Glutamatergic neuron (in vitro differentiated cells): ENCODE measurements around the gene EML5. TPM values are rescaled to one million over a fixed set of nuclear protein-coding genes. Genes with fewer than 3 reads are reported as not detected.

ENCODE experiments used
- DNase-seq: peaks from one replicate; pipeline ENCODE4 v3.0.0; 2022
- H3K27ac Mint-ChIP-seq: one replicate; pipeline ENCODE4 v1.8.0; 2020; ENCODE audit warnings: mild to moderate bottlenecking, mixed read lengths, inconsistent platforms; ENCODE audit not compliant: unreplicated experiment
- H3K27me3 Mint-ChIP-seq: one replicate; pipeline ENCODE4 v1.8.0; 2020; ENCODE audit warnings: mild to moderate bottlenecking, moderate library complexity, mixed read lengths, inconsistent platforms; ENCODE audit not compliant: unreplicated experiment
- H3K36me3 Mint-ChIP-seq: one replicate; pipeline ENCODE4 v1.8.0; 2020; ENCODE audit warnings: mild to moderate bottlenecking, mixed read lengths, inconsistent platforms; ENCODE audit not compliant: unreplicated experiment
- H3K4me1 Mint-ChIP-seq: one replicate; pipeline ENCODE4 v1.8.0; 2020; ENCODE audit warnings: mild to moderate bottlenecking, low read depth, mixed read lengths, inconsistent platforms; ENCODE audit not compliant: unreplicated experiment
- H3K4me3 Mint-ChIP-seq: one replicate; pipeline ENCODE4 v1.8.0; 2020; ENCODE audit warnings: mild to moderate bottlenecking, mixed read lengths, inconsistent platforms; ENCODE audit not compliant: unreplicated experiment
- H3K9me3 Mint-ChIP-seq: one replicate; pipeline ENCODE4 v1.8.0; 2020; ENCODE audit warnings: mild to moderate bottlenecking, moderate library complexity, mixed read lengths, inconsistent platforms; ENCODE audit not compliant: unreplicated experiment
- CTCF ChIP-seq: fragments of 200-600 bp; sonication (generic); IDR thresholded peaks from one replicate; pipeline ENCODE4 v1.5.0; 2021; ENCODE audit not compliant: partially characterized antibody, unreplicated experiment
- long read RNA-seq: library from polyadenylated mRNA; unstranded; transcript quantifications from one replicate; pipeline ENCODE4 v2.0.0, GENCODE V29; 2020; ENCODE audit not compliant: unreplicated experiment
- total RNA-seq: library from RNA; stranded (reverse); fragmentation: NEBNext Ultra II Directional; extraction: Animal tissue kit (Norgen Biotek cat#: 25700); gene quantifications from one replicate; pipeline ENCODE4 v1.2.1, GENCODE V29; 2021; ENCODE audit not compliant: unreplicated experiment

The EML5 gene
- total RNA-seq, result 2.1 TPM
- long read RNA-seq, result 0 reads

GRCh38 chr14:88792473-88793258 lies at the start of gene EML5:
Gene EML5, minus strand, starts transcription at chr14:88792953. Its CDS starts 450 bp downstream, at chr14:88792503.
- H3K9me3 Mint-ChIP-seq, result peaks cover 5% of the 10 kb centered on the region
- peak; percentile 84 for DNase-seq
- peak within 1 kb of the TSS; percentile 86 for H3K4me3 Mint-ChIP-seq
- H3K27ac Mint-ChIP-seq, result peak within 1 kb of the TSS; percentile 12
- H3K36me3 Mint-ChIP-seq, result no peaks in the 10 kb centered on the region
- H3K27me3 Mint-ChIP-seq, result peaks cover 8% of the 10 kb centered on the region
- peak; percentile 36 for TF ChIP-seq CTCF
- no peaks in the 10 kb centered on the region for H3K4me1 Mint-ChIP-seq

- H3K27ac Mint-ChIP-seq, result no peak overlapping the region
- H3K4me3 Mint-ChIP-seq, result no peak overlapping the region
- TF ChIP-seq CTCF, result no peak
- no peak for DNase-seq
- no peaks in the 10 kb centered on the region for H3K27me3 Mint-ChIP-seq
- peaks cover 3% of the 10 kb centered on the region for H3K4me1 Mint-ChIP-seq
- no peaks in the 10 kb centered on the region for H3K9me3 Mint-ChIP-seq
- H3K36me3 Mint-ChIP-seq, result no peaks in the 10 kb centered on the region
These were observed 49.7 kb upstream of the EML5 start for GRCh38 chr14:88842414-88842813.

GRCh38 chr14:88841741-88842140 lies 49.0 kb upstream of the EML5 start:
- Mint-ChIP-seq H3K36me3 (no peaks in the 10 kb centered on the region), H3K9me3 (no peaks in the 10 kb centered on the region), H3K27ac (no peak overlapping the region), H3K27me3 (no peaks in the 10 kb centered on the region), H3K4me3 (no peak overlapping the region), H3K4me1 (peaks cover 3% of the 10 kb centered on the region)
- TF ChIP-seq CTCF, result no peak
- DNase-seq, result no peak

GRCh38 chr14:88840926-88841325 lies 48.2 kb upstream of the EML5 start:
- Mint-ChIP-seq H3K9me3 (no peaks in the 10 kb centered on the region), H3K27me3 (no peaks in the 10 kb centered on the region), H3K27ac (no peak overlapping the region), H3K36me3 (no peaks in the 10 kb centered on the region), H3K4me3 (no peak overlapping the region), H3K4me1 (peaks cover 3% of the 10 kb centered on the region)
- TF ChIP-seq CTCF, result no peak
- no peak for DNase-seq

- Mint-ChIP-seq H3K4me3 (no peak overlapping the region), H3K36me3 (no peaks in the 10 kb centered on the region), H3K27ac (no peak overlapping the region), H3K9me3 (no peaks in the 10 kb centered on the region), H3K27me3 (no peaks in the 10 kb centered on the region), H3K4me1 (peaks cover 3% of the 10 kb centered on the region)
- no peak for TF ChIP-seq CTCF
- no peak for DNase-seq
These were observed 45.3 kb upstream of the EML5 start for GRCh38 chr14:88838015-88838414.
